Measurements from ENCODE around the gene POTEE.
"Not testable (repeated sequence)": the region's sequence is repeated elsewhere in the genome, so short reads cannot be mapped to it uniquely, and the experiment has no call there.

Gene POTEE

GRCh38 chr2:131209030-131209772 is at the start of gene POTEE:
Gene POTEE, plus strand, starts transcription at chr2:131209536. Its CDS starts 8,867 bp downstream, at chr2:131218403.
- DNase-seq: peak; percentile 49

DNA sequence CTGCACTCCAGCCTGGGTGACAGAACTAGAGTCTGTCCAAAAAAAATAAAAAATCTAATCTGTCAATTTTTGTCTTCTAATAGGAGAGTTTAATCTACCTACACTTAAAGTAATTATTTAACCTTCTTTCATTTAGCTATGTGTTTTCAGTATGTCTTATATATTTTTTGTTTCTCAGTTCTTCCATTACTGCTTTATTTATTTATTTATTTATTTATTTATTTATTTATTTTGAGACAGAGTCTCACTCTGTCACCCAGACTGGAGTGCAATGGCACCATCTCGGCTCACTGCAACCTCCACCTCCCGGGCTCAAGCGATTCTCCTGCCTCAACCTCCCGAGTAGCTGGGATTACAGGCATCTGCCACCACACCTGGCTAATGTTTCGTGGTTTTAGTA is 43.8 kb upstream of the POTEE start:
- DNase-seq: not testable (repeated sequence)

- DNase-seq: no peak
These were observed 40.8 kb upstream of the POTEE start for GRCh38 chr2:131168538-131168937.

GRCh38 chr2:131178050-131178449 is 31.3 kb upstream of the POTEE start:
- DNase-seq: not testable (repeated sequence)

- DNase-seq: not testable (repeated sequence)
These were observed 30.5 kb upstream of the POTEE start for GRCh38 chr2:131178721-131179418.

GRCh38 chr2:131181451-131181850 is 27.9 kb upstream of the POTEE start:
- DNase-seq: not testable (repeated sequence)

- not testable (repeated sequence) for DNase-seq
These were observed 15.9 kb upstream of the POTEE start for GRCh38 chr2:131193421-131193820.

GRCh38 chr2:131196186-131196585 is 13.2 kb upstream of the POTEE start:
- not testable (repeated sequence) for DNase-seq

DNA sequence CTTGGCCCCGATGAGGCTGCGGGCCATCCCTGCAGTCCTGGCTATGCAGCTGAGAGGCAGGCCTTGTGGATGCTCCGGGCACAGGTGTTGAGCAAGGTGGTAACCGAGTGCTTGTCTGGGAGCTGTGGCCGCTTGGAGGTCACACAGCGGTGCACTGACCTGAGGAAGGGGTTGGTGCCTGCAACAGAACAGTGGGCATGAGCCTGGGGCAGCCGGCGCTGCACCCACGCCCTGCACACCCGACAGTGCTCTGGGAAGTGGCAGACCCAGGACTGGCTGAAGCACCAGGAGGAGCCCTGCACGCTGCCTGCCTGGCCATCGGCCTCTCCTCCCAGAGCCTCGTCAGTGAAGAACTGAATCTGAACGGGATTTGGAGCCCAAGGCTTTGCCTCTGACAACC is 8.2 kb upstream of the POTEE start:
- DNase-seq: no peak

DNA sequence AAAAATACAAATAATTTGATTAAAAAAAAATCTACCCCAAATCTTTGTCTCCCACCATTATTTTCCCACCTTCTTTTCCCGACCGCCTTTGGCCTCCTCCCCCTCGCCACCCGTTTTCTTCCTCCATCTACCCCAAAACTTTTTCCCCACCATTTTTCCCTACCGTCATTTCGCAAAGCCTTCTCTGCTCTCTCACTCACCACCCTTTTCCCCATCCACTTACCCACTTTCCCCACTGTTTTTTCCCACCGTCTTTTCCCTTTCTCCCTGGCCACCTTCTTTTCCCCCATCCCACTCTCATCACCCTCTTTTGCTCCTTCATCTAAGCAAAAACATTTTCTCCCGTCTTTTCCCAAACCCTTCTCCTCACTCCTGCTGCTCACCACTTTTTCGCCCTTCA is 1.5 kb upstream of the POTEE start:
- DNase-seq: not testable (repeated sequence)

DNA sequence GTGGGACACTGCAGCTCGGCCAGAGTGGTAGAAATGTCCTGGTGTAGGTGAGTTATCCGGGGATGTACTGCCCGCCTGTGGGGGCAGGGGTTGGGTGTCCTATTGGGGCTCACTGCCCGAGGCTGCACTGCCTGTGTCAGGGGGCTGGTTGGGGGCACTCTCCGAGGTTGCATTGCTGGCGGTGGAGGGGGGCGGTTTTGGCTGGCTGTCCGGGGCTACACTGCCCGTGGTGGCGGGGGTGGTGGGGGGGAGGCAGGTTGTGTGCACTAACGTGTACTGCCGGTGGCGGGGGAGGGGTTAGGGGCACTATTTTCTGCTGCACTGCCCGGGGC is 403 bp downstream of the POTEE start:
- not testable (repeated sequence) for DNase-seq

DNA sequence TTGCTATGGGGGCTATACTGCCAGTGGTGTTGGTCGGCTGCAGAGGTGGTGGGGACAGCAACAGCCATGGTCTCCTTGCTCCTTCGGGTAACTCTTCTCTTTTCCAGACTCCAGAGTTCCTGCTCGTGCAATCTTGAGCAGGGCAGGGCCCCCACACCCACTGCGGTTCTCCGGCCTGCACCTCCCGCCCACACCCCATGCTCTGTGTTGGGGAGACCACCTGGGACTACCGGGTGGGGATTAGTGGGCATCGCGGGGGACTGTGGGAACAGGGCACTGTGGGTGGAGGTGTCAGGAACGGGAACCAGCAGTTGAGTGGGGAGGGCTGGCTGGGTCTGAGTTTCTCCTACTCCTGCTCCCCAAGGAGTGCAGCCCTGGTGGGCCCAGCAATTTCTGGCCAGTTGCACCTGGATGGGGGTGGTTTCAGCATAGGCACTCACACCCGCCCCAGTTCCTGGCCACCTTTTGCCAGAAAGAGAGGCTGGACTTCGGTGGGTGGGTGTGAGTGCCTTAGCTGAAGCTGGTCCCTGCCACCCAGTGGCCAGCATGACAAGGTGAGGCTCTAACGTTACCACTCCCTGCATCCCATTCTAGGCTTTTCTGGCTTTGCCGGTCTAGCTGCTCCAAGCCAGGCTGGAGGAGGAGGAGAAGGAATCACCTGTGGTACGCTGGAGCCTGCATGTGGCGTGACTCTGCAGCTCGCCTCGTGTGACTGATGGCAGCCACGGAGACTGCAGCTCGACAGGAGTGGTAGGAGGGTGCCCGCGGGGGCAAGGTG is 1.3 kb downstream of the POTEE start:
- not testable (repeated sequence) for DNase-seq

- DNase-seq: not testable (repeated sequence)
These were observed 8.1 kb downstream of the POTEE start for GRCh38 chr2:131217238-131217986.

GRCh38 chr2:131235543-131236449 is 26.5 kb downstream of the POTEE start:
- not testable (repeated sequence) for DNase-seq

Measured in NCI-H748 treated with DMSO at 0.1 percent for 48 hours (cell line).